Stomach (tissue), 4 donors: ENCODE results near the gene MAPK8IP2.

Experiments used
- CTCF ChIP-seq, 7 experiments: fragments of 450-650 bp in 4 of 7; fragments of 200-600 bp in 3 of 7; sonication (generic) in 3 of 7; IDR thresholded peaks; one replicate each; pipeline ENCODE4 v1.5.1; 2016 to 2019; ENCODE audit warnings: antibody characterized with exemption in 7 of 7, control low read depth in 2 of 7, mild to moderate bottlenecking in 1 of 7
- EP300 ChIP-seq: sonication (generic); formaldehyde crosslinking; IDR thresholded peaks from one replicate; pipeline ENCODE4 v1.6.1; 2017; ENCODE audit warnings: antibody characterized with exemption
- POLR2A ChIP-seq, 4 donors: fragments of 450-650 bp; IDR thresholded peaks; one replicate each; pipeline ENCODE4 v1.6.1; 2016; ENCODE audit warnings: antibody characterized with exemption in 4 of 4, control low read depth in 2 of 4, mild to moderate bottlenecking in 1 of 4, moderate library complexity in 1 of 4
- POLR2AphosphoS5 ChIP-seq, 3 donors: sonication (generic); formaldehyde crosslinking; IDR thresholded peaks; one replicate each; pipeline ENCODE4 v1.6.1; 2016; ENCODE audit warnings: antibody characterized with exemption in 3 of 3

GRCh38 chr22:50610041-50610451 lies 9.5 kb downstream of the MAPK8IP2 start:
- TF ChIP-seq CTCF (IDR thresholded peaks at IDR 0.05): no peak
- no peak for TF ChIP-seq POLR2AphosphoS5 (IDR thresholded peaks at IDR 0.05)
- TF ChIP-seq POLR2A (IDR thresholded peaks at IDR 0.05): no peak
- no peak for TF ChIP-seq EP300
